Activated CD4-positive, alpha-beta memory T cell treated with anti-CD3 and anti-CD28 coated beads for 36 hours (primary cell): Measurements from ENCODE around the gene SLC13A5. TPM values are rescaled to one million over a fixed set of nuclear protein-coding genes. Genes with fewer than 3 reads are reported as not detected.
A peak's percentile ranks its signal among the peaks of the same experiment; 100 is the strongest.
"Not testable (repeated sequence)": the region's sequence is repeated elsewhere in the genome, so short reads cannot be mapped to it uniquely, and the experiment has no call there.

Experiments
- CTCF ChIA-PET: fragments of 350-600 bp; sonication (Branson Sonifier 250); formaldehyde crosslinking; loops from one replicate; lab custom pipeline; 2021; ENCODE audit warnings: antibody characterized with exemption, inconsistent platforms; lab: Charles Lee
- POLR2A ChIA-PET: fragments of 350-600 bp; sonication (Branson Sonifier 250); formaldehyde crosslinking; loops from one replicate; lab custom pipeline; 2021; ENCODE audit warnings: antibody characterized with exemption; lab: Charles Lee
- DNase-seq: peaks from one replicate; pipeline ENCODE4 v3.0.0-alpha.2; 2020
- H3K27ac Mint-ChIP-seq: one replicate; pipeline ENCODE4 v1.8.0; 2021; ENCODE audit warnings: mixed read lengths
- H3K27me3 Mint-ChIP-seq: one replicate; pipeline ENCODE4 v1.8.0; 2021; ENCODE audit warnings: mixed read lengths
- H3K36me3 Mint-ChIP-seq: one replicate; pipeline ENCODE4 v1.8.0; 2021; ENCODE audit warnings: mixed read lengths
- H3K4me1 Mint-ChIP-seq: one replicate; pipeline ENCODE4 v1.8.0; 2021; ENCODE audit warnings: low read depth, mixed read lengths
- H3K4me3 Mint-ChIP-seq: one replicate; pipeline ENCODE4 v1.8.0; 2021; ENCODE audit warnings: mild to moderate bottlenecking, mixed read lengths
- H3K9me3 Mint-ChIP-seq: one replicate; pipeline ENCODE4 v1.8.0; 2021; ENCODE audit warnings: mixed read lengths
- intact Hi-C: fragments of 100-400 bp; cut with micrococcal nuclease; formaldehyde crosslinking; loops from one replicate; pipeline ENCODE4 v1.15.1; 2023
- total RNA-seq, 2 experiments: library from RNA; stranded (reverse); gene quantifications; one replicate each; pipeline ENCODE4 v1.2.3, GENCODE V29; 2021

SLC13A5 gene
- total RNA-seq, 2 experiments from 2014 or later, result not detected

- Mint-ChIP-seq H3K27ac (peak overlapping the region; percentile 55), H3K4me1 (peaks cover 53% of the 10 kb centered on the region)
- POLR2A ChIA-PET, result interaction anchor here (0.7 to 1.0 kb wide), 2 partner anchors 17 to 18 kb away, joined by 3 read pairs; partner anchors contain the start of gene KIAA0753
These were observed 56.2 kb downstream of the SLC13A5 start for GRCh38 chr17:6656797-6657632.

GRCh38 chr17:6655732-6656361, 57.3 kb downstream of the SLC13A5 start:
- peaks cover 45% of the 10 kb centered on the region for H3K4me1 Mint-ChIP-seq
- H3K9me3 Mint-ChIP-seq, intact Hi-C loops, H3K27ac Mint-ChIP-seq, DNase-seq, H3K27me3 Mint-ChIP-seq, H3K36me3 Mint-ChIP-seq, POLR2A ChIA-PET, CTCF ChIA-PET: not testable (repeated sequence)
- H3K4me3 Mint-ChIP-seq, result peak overlapping the region; percentile 75

More at GRCh38 chr17:6656797-6657632, 56.2 kb downstream of the SLC13A5 start:
- CTCF ChIA-PET, result interaction anchor here (0.9 to 1.5 kb wide), 2 partner anchors 9 to 185 kb away, joined by 3 read pairs; no protein-coding TSS in a partner anchor
- peak overlapping the region; percentile 70 for H3K4me3 Mint-ChIP-seq
- H3K9me3 Mint-ChIP-seq, intact Hi-C loops, H3K36me3 Mint-ChIP-seq, H3K27me3 Mint-ChIP-seq: not testable (repeated sequence)
- DNase-seq, result peak; percentile 70

GRCh38 chr17:6654841-6655731, 58.1 kb downstream of the SLC13A5 start:
- no peaks in the 10 kb centered on the region for H3K27me3 Mint-ChIP-seq
- H3K9me3 Mint-ChIP-seq, result no peaks in the 10 kb centered on the region
- CTCF ChIA-PET, result no interaction called here
- intact Hi-C loops, result no loop called here
- POLR2A ChIA-PET, result no interaction called here
- peaks cover 43% of the 10 kb centered on the region for H3K4me1 Mint-ChIP-seq
- no peak overlapping the region for H3K27ac Mint-ChIP-seq
- H3K4me3 Mint-ChIP-seq, result peak overlapping the region; percentile 58
- H3K36me3 Mint-ChIP-seq, result peaks cover 5% of the 10 kb centered on the region
- DNase-seq, result no peak

- ChIA-PET POLR2A (interaction anchor here (1.3 kb wide), 3 partner anchors 9 to 384 kb away, joined by 3 to 28 read pairs (median 7); partner anchors contain the start of genes KIAA0753, SLC16A13 and TXNDC17), CTCF (interaction anchor here (0.6 to 1.1 kb wide), 2 partner anchors 10 to 15 kb away, joined by 3 to 10 read pairs; partner anchors contain the start of gene TXNDC17)
- H3K4me1 Mint-ChIP-seq, result peaks cover 58% of the 10 kb centered on the region
- peak overlapping the region; percentile 99 for H3K4me3 Mint-ChIP-seq
- intact Hi-C loops, result loop anchor here (1.0 to 2.0 kb wide), 2 partner anchors 10 to 363 kb away; a partner anchor contains a TSS
- DNase-seq, result peak; percentile 64
- peaks cover 20% of the 10 kb centered on the region for H3K36me3 Mint-ChIP-seq
- H3K9me3 Mint-ChIP-seq, result no peaks in the 10 kb centered on the region
- no peaks in the 10 kb centered on the region for H3K27me3 Mint-ChIP-seq
- H3K27ac Mint-ChIP-seq, result peak overlapping the region; percentile 49
These were observed 61.2 kb downstream of the SLC13A5 start for GRCh38 chr17:6651919-6652452.

GRCh38 chr17:6651354-6651918, 61.7 kb downstream of the SLC13A5 start, which contains the start of the genes C17orf100 and MED31:
Gene C17orf100 (plus strand): TSS chr17:6651762. CDS start chr17:6651914, 152 bp downstream.
Gene MED31 (minus strand): TSS chr17:6651605. CDS start chr17:6651528, 77 bp downstream.
- Mint-ChIP-seq H3K4me3 (peak within 1 kb of the TSS; percentile 99), H3K9me3 (no peaks in the 10 kb centered on the region), H3K4me1 (peaks cover 60% of the 10 kb centered on the region), H3K36me3 (peaks cover 23% of the 10 kb centered on the region), H3K27ac (peak within 1 kb of the TSS; percentile 97), H3K27me3 (no peaks in the 10 kb centered on the region)
- DNase-seq, result peak; percentile 97
- intact Hi-C loops, result loop anchor here (1.0 to 2.0 kb wide), 2 partner anchors 9 to 363 kb away; a partner anchor contains a TSS
- ChIA-PET CTCF (interaction anchor here (0.6 to 1.8 kb wide), 3 partner anchors 10 to 353 kb away, joined by 3 to 10 read pairs (median 6); partner anchors contain the start of gene TXNDC17), POLR2A (interaction anchor here (1.3 kb wide), 3 partner anchors 9 to 384 kb away, joined by 3 to 28 read pairs (median 7); partner anchors contain the start of genes KIAA0753, SLC16A13 and TXNDC17)

- ChIA-PET POLR2A (no interaction called here), CTCF (interaction anchor here (1.0 to 1.2 kb wide), 2 partner anchors 12 to 175 kb away, joined by 3 to 5 read pairs; no protein-coding TSS in a partner anchor)
- intact Hi-C loops, result loop anchor here (5.0 kb wide), 1 partner anchor 176 kb away; no protein-coding TSS in a partner anchor
- H3K9me3 Mint-ChIP-seq, result no peaks in the 10 kb centered on the region
- H3K27me3 Mint-ChIP-seq, result no peaks in the 10 kb centered on the region
- H3K4me3 Mint-ChIP-seq, result no peak overlapping the region
- H3K4me1 Mint-ChIP-seq, result peaks cover 70% of the 10 kb centered on the region
- H3K27ac Mint-ChIP-seq, result no peak overlapping the region
- no peak for DNase-seq
- H3K36me3 Mint-ChIP-seq, result peaks cover 39% of the 10 kb centered on the region
These were observed 65.0 kb downstream of the SLC13A5 start for GRCh38 chr17:6648181-6648580.

GRCh38 chr17:6643451-6644125, 69.6 kb downstream of the SLC13A5 start:
- DNase-seq, result no peak
- H3K4me3 Mint-ChIP-seq, result no peak overlapping the region
- ChIA-PET CTCF (interaction anchor here (1.1 kb wide), 1 partner anchor 170 kb away, joined by 3 read pairs; no protein-coding TSS in a partner anchor), POLR2A (no interaction called here)
- H3K27me3 Mint-ChIP-seq, result no peaks in the 10 kb centered on the region
- no peaks in the 10 kb centered on the region for H3K9me3 Mint-ChIP-seq
- peaks cover 40% of the 10 kb centered on the region for H3K36me3 Mint-ChIP-seq
- H3K4me1 Mint-ChIP-seq, result peaks cover 69% of the 10 kb centered on the region
- intact Hi-C loops, result loop anchor here (5.0 kb wide), 3 partner anchors 66 to 1061 kb away; partner anchors contain the start of genes NLRP1 and PIMREG
- H3K27ac Mint-ChIP-seq, result peak overlapping the region; percentile 95

- intact Hi-C loops, result loop anchor here (1.0 to 5.0 kb wide), 4 partner anchors 9 to 1060 kb away; partner anchors contain the start of genes C17orf100, MED31, NLRP1 and PIMREG
- H3K4me1 Mint-ChIP-seq, result peaks cover 69% of the 10 kb centered on the region
- DNase-seq, result no peak
- H3K27ac Mint-ChIP-seq, result peak overlapping the region; percentile 95
- no peaks in the 10 kb centered on the region for H3K27me3 Mint-ChIP-seq
- peak overlapping the region; percentile 90 for H3K4me3 Mint-ChIP-seq
- ChIA-PET POLR2A (interaction anchor here (0.6 to 4.6 kb wide), 2 partner anchors 9 to 142 kb away, joined by 3 to 28 read pairs; partner anchors contain the start of genes C17orf100 and MED31), CTCF (interaction anchor here (1.1 to 2.3 kb wide), 2 partner anchors 9 to 201 kb away, joined by 4 to 10 read pairs; partner anchors contain the start of genes C17orf100 and MED31)
- no peaks in the 10 kb centered on the region for H3K9me3 Mint-ChIP-seq
- peaks cover 33% of the 10 kb centered on the region for H3K36me3 Mint-ChIP-seq
These were observed 70.6 kb downstream of the SLC13A5 start for GRCh38 chr17:6642592-6642991.

GRCh38 chr17:6641247-6641863, 71.8 kb downstream of the SLC13A5 start:
- Mint-ChIP-seq H3K27me3 (no peaks in the 10 kb centered on the region), H3K4me1 (peaks cover 62% of the 10 kb centered on the region), H3K27ac (peak overlapping the region; percentile 95), H3K36me3 (peaks cover 30% of the 10 kb centered on the region), H3K4me3 (peak overlapping the region; percentile 90), H3K9me3 (no peaks in the 10 kb centered on the region)
- intact Hi-C loops, result loop anchor here (2.0 to 5.0 kb wide), 4 partner anchors 64 to 1155 kb away; partner anchors contain the start of genes DERL2, MIS12, NLRP1 and PIMREG
- ChIA-PET POLR2A (interaction anchor here (0.6 to 4.6 kb wide), 4 partner anchors 8 to 488 kb away, joined by 3 to 28 read pairs (median 4); partner anchors contain the start of genes C17orf100 and MED31), CTCF (interaction anchor here (0.8 to 2.3 kb wide), 4 partner anchors 10 to 114 kb away, joined by 3 to 10 read pairs (median 4); partner anchors contain the start of genes C17orf100, MED31 and XAF1)
- no peak for DNase-seq
